ENCODE data around the gene PDZRN3. TPM values are rescaled to one million over a fixed set of nuclear protein-coding genes. Genes with fewer than 3 reads are reported as not detected.

The PDZRN3 gene
- total and polyA plus RNA-seq, 7 donors = 2.5 to 39.3 (median 16.0) TPM

DNA sequence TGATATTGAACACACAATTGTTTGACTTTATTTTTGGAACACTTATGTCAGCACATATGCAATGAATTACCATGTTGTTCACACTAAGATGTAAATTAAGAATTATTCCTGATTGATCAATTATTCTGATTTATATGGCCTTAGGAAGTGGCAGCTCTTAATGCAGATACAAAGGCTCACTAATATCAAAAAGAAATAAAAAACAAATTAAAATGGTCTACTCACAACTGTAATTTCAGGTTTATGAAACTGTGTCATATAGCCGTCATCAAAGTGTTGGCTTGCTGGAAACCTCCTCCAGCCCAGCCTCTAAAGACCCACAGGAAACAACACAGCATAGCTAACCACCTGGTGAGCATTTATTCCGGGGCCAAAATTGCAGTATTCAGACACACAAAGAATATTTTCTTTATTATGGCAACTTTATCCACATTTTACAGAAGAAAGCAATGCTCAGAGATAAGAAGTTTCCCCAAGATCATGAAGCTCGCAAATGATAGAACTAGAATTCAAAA lies 33.4 kb downstream of the PDZRN3 start:
- no peak for DNase-seq
- H3K36me3 ChIP-seq (ENCODE audit: insufficient read depth in 1 of 2, low read depth in 1 of 2) = no peaks in the 10 kb centered on the region
- intact Hi-C loops (cut with DNase I) = loop anchor here in 1 of 2 donors (2.0 kb wide), 1 partner anchor 13 kb away; no protein-coding TSS in a partner anchor
- no peaks in the 10 kb centered on the region for H3K27me3 ChIP-seq (ENCODE audit: insufficient read depth in 3 of 3, low read length in 2 of 3)
- H3K27ac ChIP-seq = peak overlapping the region; percentile 41
- H3K4me3 ChIP-seq = no peak overlapping the region
- no peaks in the 10 kb centered on the region for H3K9me3 ChIP-seq
- H3K4me1 ChIP-seq = peaks cover 30% of the 10 kb centered on the region
- TF ChIP-seq, protein P1, sequence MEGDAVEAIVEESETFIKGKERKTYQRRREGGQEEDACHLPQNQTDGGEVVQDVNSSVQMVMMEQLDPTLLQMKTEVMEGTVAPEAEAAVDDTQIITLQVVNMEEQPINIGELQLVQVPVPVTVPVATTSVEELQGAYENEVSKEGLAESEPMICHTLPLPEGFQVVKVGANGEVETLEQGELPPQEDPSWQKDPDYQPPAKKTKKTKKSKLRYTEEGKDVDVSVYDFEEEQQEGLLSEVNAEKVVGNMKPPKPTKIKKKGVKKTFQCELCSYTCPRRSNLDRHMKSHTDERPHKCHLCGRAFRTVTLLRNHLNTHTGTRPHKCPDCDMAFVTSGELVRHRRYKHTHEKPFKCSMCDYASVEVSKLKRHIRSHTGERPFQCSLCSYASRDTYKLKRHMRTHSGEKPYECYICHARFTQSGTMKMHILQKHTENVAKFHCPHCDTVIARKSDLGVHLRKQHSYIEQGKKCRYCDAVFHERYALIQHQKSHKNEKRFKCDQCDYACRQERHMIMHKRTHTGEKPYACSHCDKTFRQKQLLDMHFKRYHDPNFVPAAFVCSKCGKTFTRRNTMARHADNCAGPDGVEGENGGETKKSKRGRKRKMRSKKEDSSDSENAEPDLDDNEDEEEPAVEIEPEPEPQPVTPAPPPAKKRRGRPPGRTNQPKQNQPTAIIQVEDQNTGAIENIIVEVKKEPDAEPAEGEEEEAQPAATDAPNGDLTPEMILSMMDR (IDR thresholded peaks at IDR 0.05) = no peak
- ATAC-seq = no peak
- 32 to 75% (median 66%) methylated on average over 3 of the region's 3 CpGs for WGBS, 3 donors

DNA sequence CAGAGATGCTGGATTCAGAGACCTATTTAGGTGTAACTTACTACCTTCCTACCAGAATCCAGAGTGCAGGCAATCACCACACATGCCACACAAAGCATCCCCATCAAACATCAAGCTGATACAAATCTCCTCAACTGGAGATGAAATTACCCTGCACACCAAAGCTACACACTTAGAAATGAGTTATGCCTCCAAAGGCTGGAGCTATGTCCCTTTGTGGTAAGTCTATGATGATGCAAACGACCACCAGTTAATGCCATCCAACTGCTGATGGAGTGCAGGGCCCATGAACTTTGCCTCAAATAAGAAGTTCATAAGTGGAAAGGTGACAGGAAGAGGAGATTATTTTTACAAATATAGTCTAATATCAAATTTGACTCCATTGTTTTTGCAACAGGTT lies 38.1 kb downstream of the PDZRN3 start:
- peak in 3 of 4 donors; percentile 5 to 39 (median 29) for ATAC-seq
- intact Hi-C loops (cut with DNase I) = no loop called here
- Histone ChIP-seq H3K36me3 (ENCODE audit: insufficient read depth in 1 of 2, low read depth in 1 of 2) (no peaks in the 10 kb centered on the region), H3K4me3 (no peak overlapping the region), H3K27ac (peak overlapping the region; percentile 90), H3K27me3 (ENCODE audit: insufficient read depth in 3 of 3, low read length in 2 of 3) (no peaks in the 10 kb centered on the region), H3K4me1 (peaks cover 55% of the 10 kb centered on the region), H3K9me3 (no peaks in the 10 kb centered on the region)
- no peak for DNase-seq
- TF ChIP-seq, protein P1 (IDR thresholded peaks at IDR 0.05) = no peak
- WGBS, 3 donors = 25 to 50% (median 36%) methylated on average over 1 of the region's 1 CpG

DNA sequence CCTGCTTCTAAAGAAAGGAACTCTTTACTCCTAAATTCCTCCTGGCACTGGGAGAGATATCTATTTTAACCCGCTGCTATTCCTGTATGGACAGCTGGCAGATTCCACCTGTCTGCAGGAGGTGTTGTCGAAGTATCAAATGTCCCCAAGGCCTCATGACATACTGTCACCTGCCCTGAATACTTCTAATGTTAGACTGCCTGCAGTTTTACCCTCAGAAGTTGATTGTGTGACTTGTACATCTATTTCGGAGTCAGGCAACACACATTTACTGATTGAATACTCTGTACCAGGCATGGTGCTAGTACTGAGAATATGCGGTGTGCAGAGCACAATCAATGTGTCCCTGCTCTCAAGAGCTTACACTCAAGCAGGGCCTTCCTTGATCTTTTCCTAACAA lies 38.6 kb downstream of the PDZRN3 start:
- H3K4me3 ChIP-seq = no peak overlapping the region
- no peaks in the 10 kb centered on the region for H3K27me3 ChIP-seq (ENCODE audit: insufficient read depth in 3 of 3, low read length in 2 of 3)
- no peaks in the 10 kb centered on the region for H3K36me3 ChIP-seq (ENCODE audit: insufficient read depth in 1 of 2, low read depth in 1 of 2)
- ATAC-seq = peak; percentile 95 to 97 (median 96)
- intact Hi-C loops (cut with DNase I) = no loop called here
- WGBS, 3 donors = 31 to 50% (median 32%) methylated on average over 4 of the region's 4 CpGs
- TF ChIP-seq, protein P1 (IDR thresholded peaks at IDR 0.05) = no peak
- no peaks in the 10 kb centered on the region for H3K9me3 ChIP-seq
- H3K27ac ChIP-seq = peak overlapping the region; percentile 90
- peaks cover 60% of the 10 kb centered on the region for H3K4me1 ChIP-seq
- DNase-seq = peak in 1 of 2 donors; percentile 55

DNA sequence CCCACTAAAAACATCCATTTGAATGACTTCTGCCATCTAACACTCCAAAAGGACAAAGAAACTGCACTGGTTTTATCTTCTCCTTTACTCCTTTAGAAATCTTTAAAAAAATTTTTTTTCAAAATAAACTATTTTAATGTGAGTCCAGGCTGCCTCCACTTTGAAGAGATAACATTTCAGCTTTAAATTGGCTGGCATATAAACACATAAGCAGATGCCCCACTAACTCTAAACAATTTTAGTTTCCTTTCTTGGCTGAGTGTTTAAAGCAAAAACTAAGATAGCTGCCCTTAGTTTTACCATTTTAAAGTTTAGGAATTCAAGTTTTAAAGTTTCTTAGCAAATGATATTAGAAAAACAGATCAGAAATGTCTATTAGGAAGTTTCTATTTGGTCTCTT lies 39.9 kb downstream of the PDZRN3 start:
- Histone ChIP-seq H3K36me3 (ENCODE audit: insufficient read depth in 1 of 2, low read depth in 1 of 2) (no peaks in the 10 kb centered on the region), H3K9me3 (no peaks in the 10 kb centered on the region), H3K4me3 (no peak overlapping the region), H3K27me3 (ENCODE audit: insufficient read depth in 3 of 3, low read length in 2 of 3) (no peaks in the 10 kb centered on the region), H3K4me1 (peaks cover 63% of the 10 kb centered on the region), H3K27ac (peak overlapping the region; percentile 90)
- intact Hi-C loops (cut with DNase I) = loop anchor here (5.0 kb wide), 1 partner anchor 37 kb away; the partner anchor contains the start of gene PDZRN3 (in 2 of the 2)
- no peak for ATAC-seq
- no peak for DNase-seq
- TF ChIP-seq, protein P1 (IDR thresholded peaks at IDR 0.05) = no peak

DNA sequence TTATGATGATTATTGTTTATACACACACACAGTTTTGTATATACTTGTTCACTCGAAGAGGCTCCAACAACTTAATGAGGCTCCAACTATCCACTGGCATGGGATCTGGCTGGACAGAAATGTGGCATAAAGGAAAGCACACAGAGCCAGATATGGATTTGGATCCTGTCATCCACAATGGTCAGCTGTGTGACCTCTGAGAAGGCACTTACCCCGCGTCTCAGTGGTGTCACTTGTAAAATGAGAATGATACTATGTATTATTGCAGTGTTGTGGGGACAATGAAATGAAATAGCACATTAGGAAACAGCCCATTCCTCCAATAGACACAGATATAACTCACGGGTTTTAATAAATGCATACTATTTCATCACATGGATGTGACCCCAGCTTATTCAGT lies 42.2 kb downstream of the PDZRN3 start:
- Histone ChIP-seq H3K4me3 (no peak overlapping the region), H3K27ac (peak overlapping the region; percentile 75), H3K4me1 (peaks cover 64% of the 10 kb centered on the region), H3K9me3 (no peaks in the 10 kb centered on the region), H3K27me3 (ENCODE audit: insufficient read depth in 3 of 3, low read length in 2 of 3) (no peaks in the 10 kb centered on the region), H3K36me3 (ENCODE audit: insufficient read depth in 1 of 2, low read depth in 1 of 2) (no peaks in the 10 kb centered on the region)
- TF ChIP-seq, protein P1 (IDR thresholded peaks at IDR 0.05) = no peak
- intact Hi-C loops (cut with DNase I) = loop anchor here (5.0 kb wide), 1 partner anchor 40 kb away; the partner anchor contains the start of gene PDZRN3 (in 2 of the 2)
- DNase-seq (no peak), ATAC-seq (peak; percentile 8 to 72 (median 55))
- 30 to 45% (median 30%) methylated on average over 4 of the region's 4 CpGs for WGBS, 3 donors

Data from psoas muscle (tissue), 8 donors.